Kidney (tissue), 14 donors: ENCODE measurements around the gene SLC22A23. TPM values are rescaled to one million over a fixed set of nuclear protein-coding genes. Genes with fewer than 3 reads are reported as not detected.

ENCODE experiments used
- DNase-seq, 5 donors: peaks; one replicate each; pipeline ENCODE4 v3.0.0-alpha.2; 2013 to 2020
- FAIRE-seq: peaks from 2 replicates; lab custom pipeline; 2012; peaks lifted over from hg19 to GRCh38; lab: Jason Lieb, UNC
- H3K27ac ChIP-seq, 2 donors: one replicate each; pipeline ENCODE4 v1.7.0; 2013; ENCODE audit warnings: low read depth in 2 of 2, low read length in 2 of 2, inconsistent platforms in 1 of 2
- H3K27me3 ChIP-seq: one replicate; pipeline ENCODE4 v1.7.1; 2013; ENCODE audit warnings: low read length, inconsistent platforms; ENCODE audit not compliant: control insufficient read depth, insufficient read depth
- H3K36me3 ChIP-seq, 3 donors: one replicate each; pipeline versions ENCODE4 v1.7.0 to v1.7.1; 2013; ENCODE audit warnings: low read length in 3 of 3, control low read depth in 1 of 3, inconsistent platforms in 1 of 3; ENCODE audit not compliant: insufficient read depth in 3 of 3, control insufficient read depth in 2 of 3
- H3K4me1 ChIP-seq, 3 donors: one replicate each; pipeline versions ENCODE4 v1.7.0 to v1.7.1; 2013; ENCODE audit warnings: low read length in 3 of 3, inconsistent platforms in 1 of 3, low read depth in 1 of 3; ENCODE audit not compliant: control insufficient read depth in 2 of 3, insufficient read depth in 2 of 3
- H3K4me3 ChIP-seq, 3 donors: one replicate each; pipeline versions ENCODE4 v1.7.0 to v1.8.1; 2013; ENCODE audit warnings: low read length in 3 of 3, control low read depth in 1 of 3, inconsistent platforms in 1 of 3
- H3K9ac ChIP-seq, 3 donors: one replicate each; pipeline versions ENCODE4 v1.7.0 to v1.7.1; 2013; ENCODE audit warnings: low read length in 3 of 3, control low read depth in 1 of 3, inconsistent platforms in 1 of 3
- H3K9me3 ChIP-seq, 3 donors: one replicate each; pipeline versions ENCODE4 v1.7.0 to v1.7.1; 2013; ENCODE audit warnings: low read length in 3 of 3, control low read depth in 1 of 3, inconsistent platforms in 1 of 3; ENCODE audit not compliant: control insufficient read depth in 2 of 3, insufficient read depth in 1 of 3
- CTCF ChIP-seq: IDR thresholded peaks from 3 replicates; pipeline ENCODE4 v1.5.1; 2012; ENCODE audit warnings: mild to moderate bottlenecking, moderate library complexity, borderline replicate concordance; ENCODE audit not compliant: insufficient read depth; ENCODE audit errors: extremely low read depth
- intact Hi-C: fragments of 100-400 bp; cut with DNase I; formaldehyde crosslinking; loops from one replicate; pipeline ENCODE4 v1.11.1; 2022
- polyA plus RNA-seq: library from polyadenylated mRNA; stranded (reverse); fragments of 350-450 nt; fragmentation: Illumina TruSeq; extraction: RNeasy Lipid Tissue Mini Kit (QIAGEN cat#74804); gene quantifications from one replicate; pipeline ENCODE4 v1.2.3, GENCODE V29; 2014; ENCODE audit warnings: low read depth, low replicate concordance; ENCODE audit not compliant: insufficient read depth
- total RNA-seq: library from RNA; stranded (reverse); fragmentation: NEBNext Ultra II Directional; extraction: Animal tissue kit (Norgen Biotek cat#: 25700); gene quantifications from one replicate; pipeline ENCODE4 v1.2.1, GENCODE V29; 2021
- donor health status: control.
- donor health status: control.
- donor health status: control.
- donor health status: control.
- donor health status: control.
- donor health status: DM: yes; HTN: yes; CAD: no.
- donor health status: Normal renal cell carcinoma (clear cell type).

SLC22A23 gene
- total and polyA plus RNA-seq, 2 donors from 2014 or later = 5.3 to 5.7 TPM

GRCh38 chr6:3473773-3474172, 16.9 kb upstream of the SLC22A23 start:
- H3K27ac ChIP-seq = no peak overlapping the region
- no peak overlapping the region for H3K9ac ChIP-seq
- no peak for TF ChIP-seq CTCF
- no peak overlapping the region for H3K4me3 ChIP-seq
- H3K36me3 ChIP-seq = no peaks in the 10 kb centered on the region
- H3K9me3 ChIP-seq = no peaks in the 10 kb centered on the region
- FAIRE-seq (no peak), DNase-seq (no peak)
- intact Hi-C loops = no loop called here
- H3K27me3 ChIP-seq = no peaks in the 10 kb centered on the region
- H3K4me1 ChIP-seq = no peaks in the 10 kb centered on the region

GRCh38 chr6:3471711-3472110, 14.9 kb upstream of the SLC22A23 start:
- H3K9ac ChIP-seq = no peak overlapping the region
- H3K4me3 ChIP-seq = no peak overlapping the region
- no peak overlapping the region for H3K27ac ChIP-seq
- TF ChIP-seq CTCF = no peak
- no peak for FAIRE-seq
- no peaks in the 10 kb centered on the region for H3K4me1 ChIP-seq
- H3K9me3 ChIP-seq = no peaks in the 10 kb centered on the region
- no peaks in the 10 kb centered on the region for H3K27me3 ChIP-seq
- intact Hi-C loops = no loop called here
- DNase-seq = no peak
- H3K36me3 ChIP-seq = no peaks in the 10 kb centered on the region

- Histone ChIP-seq H3K27me3 (no peaks in the 10 kb centered on the region), H3K4me1 (no peaks in the 10 kb centered on the region), H3K9ac (no peak overlapping the region), H3K36me3 (no peaks in the 10 kb centered on the region), H3K27ac (no peak overlapping the region), H3K9me3 (no peaks in the 10 kb centered on the region), H3K4me3 (no peak overlapping the region)
- TF ChIP-seq CTCF = no peak
- no peak for FAIRE-seq
- no peak for DNase-seq
- intact Hi-C loops = no loop called here
Observed at GRCh38 chr6:3471286-3471685, 14.4 kb upstream of the SLC22A23 start.

GRCh38 chr6:3468585-3468984, 11.7 kb upstream of the SLC22A23 start:
- FAIRE-seq (no peak), DNase-seq (no peak)
- no peak for TF ChIP-seq CTCF
- no peaks in the 10 kb centered on the region for H3K4me1 ChIP-seq
- H3K27me3 ChIP-seq = no peaks in the 10 kb centered on the region
- no peak overlapping the region for H3K9ac ChIP-seq
- H3K4me3 ChIP-seq = no peak overlapping the region
- intact Hi-C loops = no loop called here
- H3K9me3 ChIP-seq = no peaks in the 10 kb centered on the region
- no peaks in the 10 kb centered on the region for H3K36me3 ChIP-seq
- H3K27ac ChIP-seq = no peak overlapping the region
